GM18519 (cell line): ENCODE data around the gene TPST1.

ENCODE experiments used
- ATAC-seq: cut with Tn5 transposase; IDR thresholded peaks from one replicate; pipeline ENCODE4 v1.9.1; 2021; ENCODE audit warnings: mild to moderate bottlenecking, moderate library complexity; ENCODE audit not compliant: unreplicated experiment, low FRiP score

Gene TPST1

GRCh38 chr7:66281678-66282590 lies 76.8 kb downstream of the TPST1 start:
- ATAC-seq: no peak

GRCh38 chr7:66282591-66282935 lies 77.4 kb downstream of the TPST1 start:
- no peak for ATAC-seq

- ATAC-seq: no peak
These were observed 78.1 kb downstream of the TPST1 start for GRCh38 chr7:66283003-66283920.

- ATAC-seq: no peak
These were observed 90.9 kb downstream of the TPST1 start for GRCh38 chr7:66296001-66296521.

- ATAC-seq: no peak
These were observed 91.4 kb downstream of the TPST1 start for GRCh38 chr7:66296557-66296956.

GRCh38 chr7:66297579-66297978 lies 92.4 kb downstream of the TPST1 start:
- no peak for ATAC-seq

- no peak for ATAC-seq
These were observed 96.1 kb downstream of the TPST1 start for GRCh38 chr7:66301249-66301648.

DNA sequence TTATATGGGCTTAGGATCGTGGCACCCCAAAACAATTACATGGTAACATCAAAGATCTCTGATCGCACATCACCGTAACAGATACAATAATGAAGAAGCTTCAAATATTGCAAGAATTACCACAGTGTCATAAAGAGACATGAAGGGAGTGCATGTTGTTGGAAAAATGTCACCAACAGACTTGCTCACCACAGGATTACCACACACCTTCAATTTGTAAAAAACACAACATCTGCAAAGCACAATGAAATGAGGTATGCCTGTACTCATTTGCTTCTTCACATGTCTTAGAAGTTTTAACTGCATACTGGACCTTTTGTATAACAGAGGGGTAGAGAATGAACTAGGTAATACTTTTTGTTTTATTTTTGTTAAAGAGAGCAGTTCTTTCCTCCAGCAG lies 96.6 kb downstream of the TPST1 start:
- ATAC-seq: no peak

DNA sequence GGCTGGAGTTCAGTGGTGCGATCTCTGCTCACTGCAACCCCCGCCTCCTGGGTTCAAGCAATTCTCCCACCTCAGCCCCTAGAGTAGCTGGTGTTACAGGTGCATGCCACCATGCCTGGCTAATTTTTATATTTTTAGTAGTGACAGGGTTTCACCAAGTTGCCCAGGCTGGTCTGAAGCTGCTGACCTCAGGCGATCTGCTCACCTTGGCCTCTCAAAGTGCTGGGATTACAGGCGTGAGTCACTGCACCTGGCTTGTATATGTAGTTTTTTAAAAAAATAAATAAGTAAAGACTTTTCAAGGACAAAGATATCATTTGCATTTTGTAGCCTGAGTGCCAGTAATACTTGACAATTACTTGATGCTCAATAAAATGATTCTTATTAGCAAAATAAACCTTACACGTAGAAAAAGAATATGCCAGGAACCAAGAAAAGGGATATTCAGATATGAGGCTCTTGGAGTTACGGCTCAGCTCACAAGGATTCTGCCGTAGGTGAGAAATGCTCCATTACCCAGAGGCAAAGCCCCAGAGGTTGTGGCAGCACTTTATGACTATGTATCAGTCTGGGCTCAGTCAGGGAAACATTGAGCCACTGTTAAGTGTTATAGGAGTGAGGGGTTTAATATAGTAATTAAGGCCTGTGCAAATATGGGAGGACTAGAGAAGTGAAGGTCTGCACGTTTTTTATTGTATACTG lies 98.5 kb downstream of the TPST1 start:
- ATAC-seq: no peak

DNA sequence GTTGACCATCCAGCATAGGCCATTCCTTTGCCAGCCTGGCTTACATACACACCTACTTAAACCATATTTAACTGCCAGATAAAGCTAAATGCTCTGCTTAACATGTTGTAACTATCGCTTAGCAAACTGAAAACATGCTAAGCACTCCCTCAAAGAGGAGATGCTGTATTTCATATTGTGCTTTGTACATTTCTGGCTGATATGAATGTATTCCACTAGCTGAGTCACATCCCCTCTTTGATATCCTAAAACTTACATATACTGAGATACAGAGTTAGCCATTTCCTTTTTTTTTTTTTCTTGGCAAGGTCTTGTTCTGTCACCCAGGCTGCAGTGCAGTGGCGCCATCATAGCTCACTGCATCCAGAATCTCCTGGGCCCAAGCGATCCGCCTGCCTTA lies 99.4 kb downstream of the TPST1 start:
- no peak for ATAC-seq

- no peak for ATAC-seq
These were observed 101.1 kb downstream of the TPST1 start for GRCh38 chr7:66306243-66306642.

DNA sequence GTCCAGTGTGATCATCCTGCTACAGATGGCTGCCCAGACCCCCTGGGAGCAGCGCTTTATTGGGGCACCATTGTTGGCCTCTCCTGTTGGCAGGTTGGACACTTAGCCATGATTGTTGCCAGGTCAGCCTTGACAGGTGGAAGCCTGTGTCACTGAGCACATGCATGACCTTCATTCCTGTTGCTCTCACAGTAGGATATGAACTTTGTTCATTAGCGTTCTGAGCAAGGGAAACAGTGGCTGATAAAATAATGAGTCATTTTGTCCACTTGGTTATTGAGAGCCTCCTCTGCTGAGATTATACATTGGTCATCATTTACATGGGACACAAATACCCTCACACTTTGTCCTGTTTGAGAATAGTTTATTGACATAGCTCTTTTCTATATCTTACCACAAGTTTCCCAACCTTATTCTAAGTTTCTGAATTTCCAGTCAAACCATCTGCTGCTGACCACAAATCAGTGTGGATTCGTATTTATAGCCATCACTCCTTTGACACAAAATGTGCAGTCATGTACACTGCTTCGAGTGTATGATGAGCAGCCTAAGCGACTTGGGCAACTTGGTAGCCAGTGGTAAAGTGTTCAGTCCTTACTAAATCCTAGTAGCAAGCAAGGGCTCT lies 102.6 kb downstream of the TPST1 start:
- ATAC-seq: no peak

- no peak for ATAC-seq
These were observed 103.3 kb downstream of the TPST1 start for GRCh38 chr7:66308411-66308810.

DNA sequence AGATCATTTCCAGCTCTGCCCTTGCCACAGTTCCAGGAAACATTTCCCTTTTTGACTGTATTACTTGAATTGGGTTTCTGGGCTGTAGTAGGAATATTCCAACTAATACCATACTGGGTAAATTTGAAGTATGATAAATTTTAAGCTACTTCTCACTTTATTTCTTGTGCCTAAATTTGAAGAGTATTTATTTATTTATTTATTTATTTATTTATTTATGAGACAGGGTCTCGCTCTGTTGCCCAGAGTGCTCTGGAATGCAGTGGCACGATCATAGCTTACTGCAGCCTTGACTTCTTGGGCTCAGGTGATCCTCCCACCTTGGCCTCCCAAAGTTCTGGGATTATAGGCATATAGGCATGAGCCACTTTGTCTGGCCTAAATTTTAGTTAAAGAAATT lies 105.5 kb downstream of the TPST1 start:
- ATAC-seq: no peak

DNA sequence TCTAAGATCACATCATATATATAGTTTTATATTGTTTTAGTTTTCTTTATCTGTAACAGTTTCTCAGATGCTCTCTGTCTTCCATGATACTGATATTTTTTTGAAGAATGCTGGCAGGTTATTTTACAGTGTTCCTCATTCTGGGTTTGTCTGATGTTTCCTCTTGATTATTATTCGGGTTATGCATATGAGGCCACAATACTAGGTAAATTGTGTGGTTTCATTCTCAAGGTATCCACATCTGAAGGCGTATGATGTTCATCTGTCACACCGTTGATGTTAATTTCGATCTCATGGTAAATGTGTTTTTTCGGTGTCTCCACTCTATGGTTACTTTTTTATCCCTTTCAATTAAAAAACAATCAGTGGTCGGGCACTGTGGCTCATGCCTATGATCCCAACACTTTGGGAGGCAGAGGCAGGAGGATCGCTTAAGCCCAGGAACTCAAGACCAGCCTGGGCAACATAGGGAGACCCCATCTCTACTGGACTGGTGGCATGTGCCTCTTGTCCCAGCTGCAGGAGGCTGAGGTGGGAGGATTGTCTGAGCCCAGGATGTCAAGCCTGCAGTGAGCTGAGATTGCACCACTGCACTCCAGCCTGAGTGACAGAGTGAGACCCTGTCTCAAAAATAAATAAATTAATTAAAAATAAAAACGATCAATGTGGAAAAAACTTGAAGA lies 108.9 kb downstream of the TPST1 start:
- ATAC-seq: no peak

DNA sequence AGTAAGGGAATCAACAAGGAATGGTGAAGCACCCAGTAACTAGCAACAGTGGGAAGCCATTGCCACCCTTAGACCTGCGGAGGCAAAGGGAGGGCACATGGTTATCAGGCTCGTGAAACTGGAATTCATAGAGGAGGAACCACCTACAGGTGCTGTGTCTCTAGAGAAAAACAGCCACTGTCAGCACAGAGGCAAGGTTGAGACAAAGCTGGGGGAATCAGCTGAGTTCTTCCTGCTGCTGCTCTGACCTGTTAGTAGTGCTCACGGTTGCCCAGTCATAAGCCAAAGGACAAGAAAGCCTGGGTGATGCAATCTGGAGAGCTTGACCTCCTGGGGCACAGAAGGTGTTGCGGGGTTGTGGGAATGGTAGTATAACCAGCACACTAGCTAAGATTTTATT lies 110.1 kb downstream of the TPST1 start:
- no peak for ATAC-seq

GRCh38 chr7:66319407-66319979 lies 114.4 kb downstream of the TPST1 start:
- no peak for ATAC-seq

DNA sequence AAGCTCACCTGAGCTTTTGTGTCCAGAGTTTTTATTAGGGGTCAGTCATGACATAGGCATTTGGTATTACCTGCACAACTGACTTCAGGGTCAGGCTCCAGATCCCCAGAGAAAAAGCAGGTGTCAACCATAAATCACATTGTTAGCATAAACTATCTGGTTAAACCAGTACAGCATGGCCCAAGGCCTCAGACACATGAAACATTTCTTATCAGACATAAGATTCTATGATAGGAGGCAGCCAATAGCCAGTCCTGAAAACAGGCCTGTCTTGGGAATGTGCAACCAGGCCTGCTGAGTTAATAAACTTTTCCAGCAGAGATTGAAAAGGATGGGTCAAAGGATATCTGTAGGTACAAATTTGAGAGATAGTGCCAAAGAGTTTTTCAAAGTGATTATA lies 116.1 kb downstream of the TPST1 start:
- no peak for ATAC-seq

- ATAC-seq: no peak
These were observed 118.1 kb downstream of the TPST1 start for GRCh38 chr7:66323114-66323796.
